Common myeloid progenitor, CD34-positive (primary cell): Measurements from ENCODE around the gene UMAD1.

ENCODE experiments used
- CTCF ChIA-PET: fragments of 350-600 bp; sonication (Branson Sonifier 250); formaldehyde crosslinking; loops from one replicate; lab custom pipeline; 2021; ENCODE audit warnings: antibody characterized with exemption; lab: Charles Lee
- POLR2A ChIA-PET: fragments of 350-600 bp; sonication (Branson Sonifier 250); formaldehyde crosslinking; loops from one replicate; lab custom pipeline; 2021; ENCODE audit warnings: antibody characterized with exemption; lab: Charles Lee
- DNase-seq, 3 donors: peaks; one replicate each; pipeline versions ENCODE4 v3.0.0 to v3.0.0-alpha.2; 2013
- H3K27ac ChIP-seq, 2 experiments: 1 replicate in 1 of 2; 2 replicates in 1 of 2; pipeline ENCODE4 v1.7.0; 2013; ENCODE audit warnings: inconsistent platforms in 2 of 2, low read length in 2 of 2, mild to moderate bottlenecking in 2 of 2, low read depth in 1 of 2, moderate library complexity in 1 of 2; ENCODE audit not compliant: severe bottlenecking in 2 of 2, insufficient read depth in 1 of 2, poor library complexity in 1 of 2
- H3K27me3 ChIP-seq, 5 experiments: replicated peaks in 2 of 5; 1 replicate in 3 of 5; 2 replicates in 2 of 5; pipeline versions ENCODE4 v1.6.1 to v1.7.0; 2013; ENCODE audit warnings: low read length in 4 of 5, mild to moderate bottlenecking in 2 of 5, moderate library complexity in 2 of 5, inconsistent platforms in 1 of 5; ENCODE audit not compliant: insufficient read depth in 5 of 5, control insufficient read depth in 4 of 5
- H3K36me3 ChIP-seq, 4 experiments: 1 replicate in 2 of 4; 2 replicates in 2 of 4; pipeline versions ENCODE4 v1.6.1 to v1.7.0; 2013; ENCODE audit warnings: low read length in 3 of 4, control low read depth in 1 of 4, mild to moderate bottlenecking in 1 of 4; ENCODE audit not compliant: control insufficient read depth in 4 of 4, insufficient read depth in 4 of 4
- H3K4me1 ChIP-seq, 4 experiments: 1 replicate in 3 of 4; 2 replicates in 1 of 4; pipeline versions ENCODE4 v1.6.1 to v1.7.1; 2013; ENCODE audit warnings: low read length in 3 of 4, mild to moderate bottlenecking in 3 of 4, control low read depth in 1 of 4, inconsistent platforms in 1 of 4, moderate library complexity in 1 of 4; ENCODE audit not compliant: control insufficient read depth in 4 of 4, insufficient read depth in 4 of 4; ENCODE audit errors: control extremely low read depth in 1 of 4
- H3K4me3 ChIP-seq, 7 experiments: 1 replicate in 4 of 7; 2 replicates in 3 of 7; pipeline versions ENCODE4 v1.5.1 to v1.7.0; 2013; ENCODE audit warnings: mild to moderate bottlenecking in 7 of 7, low read length in 6 of 7, moderate library complexity in 6 of 7, inconsistent platforms in 2 of 7, low read depth in 2 of 7, control low read depth in 1 of 7; ENCODE audit not compliant: insufficient read depth in 4 of 7, control insufficient read depth in 1 of 7; ENCODE audit errors: extremely low read depth in 1 of 7
- H3K9me3 ChIP-seq, 5 experiments: 1 replicate in 4 of 5; 2 replicates in 1 of 5; pipeline versions ENCODE4 v1.6.1 to v1.7.1; 2013; ENCODE audit warnings: low read length in 4 of 5, mild to moderate bottlenecking in 2 of 5, inconsistent platforms in 1 of 5, low read depth in 1 of 5, moderate library complexity in 1 of 5; ENCODE audit not compliant: control insufficient read depth in 4 of 5, insufficient read depth in 2 of 5; ENCODE audit errors: control extremely low read depth in 1 of 5
- WGBS: methylation state at CpG from one replicate; pipeline ENCODE4 v1.1.5; 2013; ENCODE audit not compliant: insufficient coverage; 5-methylcytosine and 5-hydroxymethylcytosine counted together

The UMAD1 gene

GRCh38 chr7:7912937-7913336, 272.4 kb downstream of the UMAD1 start:
- WGBS: no CpG with 5 or more reads among the region's 3 CpGs

GRCh38 chr7:7913504-7913903, 273.0 kb downstream of the UMAD1 start:
- Histone ChIP-seq H3K36me3 (no peaks in the 10 kb centered on the region), H3K27ac (no peak overlapping the region), H3K27me3 (no peaks in the 10 kb centered on the region), H3K4me3 (no peak overlapping the region), H3K4me1 (peaks cover 0 to 4% (median 0%) of the 10 kb centered on the region in 4 experiments), H3K9me3 (peaks cover 0 to 2% (median 0%) of the 10 kb centered on the region in 5 experiments)
- DNase-seq: no peak
- 100% methylated on average over 3 of the region's 3 CpGs for WGBS
- CTCF ChIA-PET: no interaction called here
- POLR2A ChIA-PET: no interaction called here

More at GRCh38 chr7:7912937-7913336, 272.4 kb downstream of the UMAD1 start:
- peaks cover 0 to 2% (median 0%) of the 10 kb centered on the region in 5 experiments for H3K9me3 ChIP-seq
- no peaks in the 10 kb centered on the region for H3K27me3 ChIP-seq
- no peak overlapping the region for H3K4me3 ChIP-seq
- CTCF ChIA-PET: no interaction called here
- POLR2A ChIA-PET: no interaction called here
- H3K4me1 ChIP-seq: peaks cover 0 to 4% (median 0%) of the 10 kb centered on the region in 4 experiments
- DNase-seq: no peak
- no peak overlapping the region for H3K27ac ChIP-seq
- no peaks in the 10 kb centered on the region for H3K36me3 ChIP-seq

GRCh38 chr7:7914547-7914946, 274.0 kb downstream of the UMAD1 start:
- H3K27me3 ChIP-seq: no peaks in the 10 kb centered on the region
- peaks cover 0 to 2% (median 0%) of the 10 kb centered on the region in 5 experiments for H3K9me3 ChIP-seq
- ChIA-PET CTCF (no interaction called here), POLR2A (no interaction called here)
- no peak overlapping the region for H3K4me3 ChIP-seq
- DNase-seq: no peak
- peaks cover 0 to 4% (median 0%) of the 10 kb centered on the region in 4 experiments for H3K4me1 ChIP-seq
- no peaks in the 10 kb centered on the region for H3K36me3 ChIP-seq
- H3K27ac ChIP-seq: no peak overlapping the region
- WGBS: 100% methylated on average over 2 of the region's 2 CpGs

- no CpG with 5 or more reads among the region's 1 CpG for WGBS
- no peak for DNase-seq
- Histone ChIP-seq H3K4me1 (peaks cover 0 to 4% (median 0%) of the 10 kb centered on the region in 4 experiments), H3K27me3 (no peaks in the 10 kb centered on the region), H3K27ac (no peak overlapping the region), H3K36me3 (no peaks in the 10 kb centered on the region), H3K4me3 (no peak overlapping the region), H3K9me3 (peaks cover 0 to 2% (median 0%) of the 10 kb centered on the region in 5 experiments)
- ChIA-PET POLR2A (no interaction called here), CTCF (no interaction called here)
These were observed 275.5 kb downstream of the UMAD1 start for GRCh38 chr7:7916064-7916463.

- H3K4me1 ChIP-seq: no peaks in the 10 kb centered on the region
- POLR2A ChIA-PET: no interaction called here
- H3K9me3 ChIP-seq: no peaks in the 10 kb centered on the region
- CTCF ChIA-PET: interaction anchor here (1.2 kb wide), 1 partner anchor 10 kb away, joined by 3 read pairs; no protein-coding TSS in a partner anchor
- WGBS: 100% methylated on average over 1 of the region's 1 CpG
- no peak overlapping the region for H3K4me3 ChIP-seq
- H3K27ac ChIP-seq: no peak overlapping the region
- H3K36me3 ChIP-seq: no peaks in the 10 kb centered on the region
- H3K27me3 ChIP-seq: no peaks in the 10 kb centered on the region
- DNase-seq: no peak
These were observed 277.0 kb downstream of the UMAD1 start for GRCh38 chr7:7917593-7917992.

GRCh38 chr7:7918736-7919448, 278.3 kb downstream of the UMAD1 start:
- no peak for DNase-seq
- CTCF ChIA-PET: interaction anchor here (1.2 to 1.6 kb wide), 2 partner anchors 8 kb away, joined by 3 to 8 read pairs; no protein-coding TSS in a partner anchor
- Histone ChIP-seq H3K4me3 (no peak overlapping the region), H3K27me3 (no peaks in the 10 kb centered on the region), H3K9me3 (no peaks in the 10 kb centered on the region), H3K36me3 (no peaks in the 10 kb centered on the region), H3K4me1 (peaks cover 0 to 4% (median 0%) of the 10 kb centered on the region in 4 experiments), H3K27ac (no peak overlapping the region)
- POLR2A ChIA-PET: no interaction called here

GRCh38 chr7:7919449-7919945, 278.9 kb downstream of the UMAD1 start:
- H3K9me3 ChIP-seq: no peaks in the 10 kb centered on the region
- H3K4me1 ChIP-seq: peaks cover 0 to 4% (median 0%) of the 10 kb centered on the region in 4 experiments
- CTCF ChIA-PET: interaction anchor here (0.7 to 1.6 kb wide), 2 partner anchors 9 to 53 kb away, joined by 3 to 8 read pairs; no protein-coding TSS in a partner anchor
- H3K27me3 ChIP-seq: no peaks in the 10 kb centered on the region
- no peak overlapping the region for H3K4me3 ChIP-seq
- 100% methylated on average over 2 of the region's 2 CpGs for WGBS
- DNase-seq: no peak
- H3K36me3 ChIP-seq: no peaks in the 10 kb centered on the region
- no peak overlapping the region for H3K27ac ChIP-seq
- POLR2A ChIA-PET: no interaction called here
